ENCODE data around the gene ZNF518B.
"Not testable (repeated sequence)": the region's sequence is repeated elsewhere in the genome, so short reads cannot be mapped to it uniquely, and the experiment has no call there.

Gene ZNF518B

DNA sequence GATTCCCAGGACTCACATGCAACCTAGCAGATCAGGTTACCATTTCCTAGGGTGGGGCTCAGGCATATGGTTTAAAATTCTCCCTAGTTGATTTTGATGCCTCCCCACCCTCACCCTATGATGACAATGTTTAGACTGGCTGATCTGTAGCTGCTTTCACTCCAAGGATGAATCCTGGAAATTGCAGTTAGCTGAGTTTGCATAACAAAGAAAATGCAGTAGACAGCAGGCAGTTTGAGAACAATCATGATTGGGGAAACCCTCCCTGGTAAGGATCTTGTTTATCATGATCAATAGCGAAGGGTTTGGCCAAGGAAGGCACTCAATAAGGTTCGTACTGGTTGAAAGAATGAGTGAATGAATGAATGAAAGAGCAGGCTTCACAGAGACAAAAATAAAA is 2.1 kb downstream of the ZNF518B start:
- no peak for DNase-seq

DNA sequence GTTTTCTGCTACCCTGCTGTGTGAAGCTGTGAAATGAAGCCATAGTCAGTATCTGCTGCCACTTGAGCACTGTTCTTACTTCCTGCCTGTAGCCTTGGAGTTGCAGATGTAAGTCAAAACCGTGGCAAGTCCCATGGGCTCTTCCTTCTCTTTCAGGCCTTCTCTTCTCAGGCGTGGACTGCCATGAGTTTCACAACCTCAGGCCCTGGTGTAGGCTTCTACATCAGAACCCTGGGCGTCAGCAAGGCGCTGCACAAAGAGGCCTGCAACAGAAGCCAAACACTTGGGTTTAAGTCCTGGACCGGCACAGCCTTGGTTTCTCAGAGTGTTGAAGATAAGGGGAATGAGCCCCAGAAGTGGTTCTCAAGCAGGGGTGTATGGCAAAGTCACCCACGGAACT is 2.5 kb downstream of the ZNF518B start:
- DNase-seq, result no peak

DNA sequence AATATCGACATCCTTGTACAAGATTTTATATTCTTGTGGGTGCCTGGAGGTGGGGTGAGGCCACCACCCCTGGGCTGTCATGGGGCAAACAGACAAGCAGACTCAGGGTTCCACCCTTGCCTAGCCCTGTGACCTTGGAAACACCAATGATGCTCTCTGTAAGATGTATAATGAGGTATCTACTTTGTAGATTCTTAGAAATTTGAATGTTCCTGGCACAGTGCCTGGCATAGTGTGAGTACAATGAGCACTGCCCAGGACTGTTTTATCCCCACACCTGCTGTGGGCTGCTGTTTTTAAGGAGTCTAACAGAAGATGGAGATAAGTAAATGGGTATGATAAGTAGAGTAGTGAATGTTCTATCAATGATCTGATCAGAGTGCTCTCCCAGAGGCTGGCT is 3.1 kb downstream of the ZNF518B start:
- DNase-seq, result no peak

DNA sequence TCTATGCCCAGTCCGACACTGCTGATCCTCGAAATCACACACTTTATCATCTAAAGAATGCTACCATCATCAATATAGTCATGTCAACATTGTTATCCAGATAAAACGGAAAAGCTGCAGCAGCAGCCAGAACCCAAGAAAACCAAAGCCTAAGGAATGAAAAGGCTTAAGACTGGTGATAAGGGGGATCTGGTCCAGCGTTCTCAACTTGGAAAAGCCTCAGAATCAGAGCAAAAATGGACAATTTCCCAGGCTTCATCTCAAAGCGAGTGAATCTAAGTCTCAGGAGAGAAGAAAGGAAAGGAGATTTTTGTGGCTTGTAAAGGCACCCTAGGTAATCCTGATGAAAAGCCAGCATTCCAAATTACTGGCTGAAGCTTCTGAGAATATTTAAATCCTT is 8.2 kb downstream of the ZNF518B start:
- DNase-seq, result no peak

DNA sequence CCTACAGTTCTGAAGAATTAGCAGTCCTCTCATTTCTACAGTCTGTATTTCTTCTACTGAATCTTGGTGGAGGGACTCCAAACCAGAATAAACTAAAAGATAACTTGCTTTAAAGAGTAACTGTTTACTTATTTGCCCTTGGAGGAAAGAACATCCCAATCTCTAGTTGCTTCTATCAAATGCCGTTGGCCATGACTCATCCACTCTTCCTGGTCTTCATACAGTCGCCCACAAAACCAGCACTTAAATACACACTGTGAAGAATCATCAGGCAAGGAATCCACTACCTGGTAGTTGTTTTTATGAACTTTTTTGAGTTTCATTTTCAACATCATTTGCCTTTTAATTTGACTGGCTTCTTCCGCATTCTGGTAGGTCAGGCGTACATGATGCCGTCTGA is 14.2 kb downstream of the ZNF518B start:
- no peak for DNase-seq

DNA sequence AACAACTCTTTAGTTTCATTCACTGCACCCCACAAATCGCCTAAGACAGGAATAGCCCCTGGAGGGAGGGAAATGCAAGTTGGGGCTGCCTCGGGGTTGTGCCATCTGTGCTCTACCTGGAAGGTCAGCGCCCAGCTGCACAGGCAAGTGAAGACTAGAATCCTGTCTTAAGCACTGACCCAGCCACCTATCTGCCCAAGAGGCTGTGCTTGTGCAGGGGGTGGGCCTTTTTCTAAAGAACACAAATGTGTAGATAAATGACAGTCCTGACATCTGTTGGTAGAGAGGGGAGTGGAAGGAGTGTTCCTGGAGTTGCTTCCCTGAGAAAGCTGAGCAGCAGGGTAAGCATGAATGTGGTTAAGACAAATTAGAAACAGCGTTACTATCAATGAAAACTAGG is 15.7 kb downstream of the ZNF518B start:
- no peak for DNase-seq

DNA sequence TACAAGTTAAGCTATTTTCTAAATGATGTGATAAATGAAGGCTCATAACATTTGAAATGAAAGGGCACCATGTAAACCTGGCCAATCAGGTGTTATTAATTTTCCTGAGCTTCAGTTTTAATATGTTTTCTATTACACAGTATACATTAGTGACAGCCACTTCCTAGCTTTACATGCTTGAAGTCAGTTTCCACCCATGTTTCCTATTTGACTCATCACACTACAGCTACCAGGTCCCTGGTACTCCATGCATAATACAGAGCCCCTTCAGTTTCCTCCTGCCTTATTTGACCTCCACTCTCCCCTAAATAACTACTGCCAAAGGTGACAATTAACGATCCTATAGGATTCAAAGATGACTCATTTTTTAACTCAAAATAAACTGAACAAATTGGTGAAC is 18.3 kb downstream of the ZNF518B start:
- DNase-seq, result no peak

DNA sequence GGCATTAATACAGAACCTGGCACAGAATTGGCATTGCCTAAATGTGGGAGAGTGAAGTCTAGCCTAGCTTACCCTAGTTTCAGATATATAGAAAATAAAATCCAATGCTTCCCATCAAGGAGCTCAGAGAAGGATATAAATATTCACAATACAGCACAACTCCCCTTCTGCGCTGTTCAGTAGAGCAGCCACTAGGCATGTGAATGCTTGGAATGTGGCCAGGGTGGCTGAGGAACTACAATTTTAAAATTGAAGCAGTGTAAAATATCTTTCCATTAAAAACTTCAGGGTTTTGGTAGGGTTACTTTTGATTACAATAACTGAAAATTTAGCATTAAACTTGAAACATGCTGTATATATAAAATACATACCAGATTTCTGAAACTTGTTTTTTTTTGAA is 19.5 kb downstream of the ZNF518B start:
- no peak for DNase-seq

DNA sequence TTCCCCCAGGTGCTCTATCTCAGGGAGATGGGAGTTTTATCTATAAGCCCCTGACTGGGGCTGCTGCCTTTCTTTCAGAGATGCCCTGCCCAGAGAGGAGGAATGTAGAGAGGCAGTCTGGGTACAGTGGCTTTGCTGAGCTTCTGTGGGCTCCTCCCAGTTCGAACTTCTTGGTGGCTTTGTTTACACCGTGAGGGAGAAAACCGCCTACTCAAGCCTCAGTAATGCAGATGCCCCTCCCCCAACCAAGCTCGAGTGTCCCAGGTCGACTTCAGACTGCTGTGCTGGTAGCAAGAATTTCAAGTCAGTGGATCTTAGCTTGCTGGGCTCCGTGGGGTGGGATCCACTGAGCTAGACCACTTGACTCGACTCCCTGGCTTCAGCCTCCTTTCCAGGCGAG is 29.5 kb downstream of the ZNF518B start:
- DNase-seq, result not testable (repeated sequence)

DNA sequence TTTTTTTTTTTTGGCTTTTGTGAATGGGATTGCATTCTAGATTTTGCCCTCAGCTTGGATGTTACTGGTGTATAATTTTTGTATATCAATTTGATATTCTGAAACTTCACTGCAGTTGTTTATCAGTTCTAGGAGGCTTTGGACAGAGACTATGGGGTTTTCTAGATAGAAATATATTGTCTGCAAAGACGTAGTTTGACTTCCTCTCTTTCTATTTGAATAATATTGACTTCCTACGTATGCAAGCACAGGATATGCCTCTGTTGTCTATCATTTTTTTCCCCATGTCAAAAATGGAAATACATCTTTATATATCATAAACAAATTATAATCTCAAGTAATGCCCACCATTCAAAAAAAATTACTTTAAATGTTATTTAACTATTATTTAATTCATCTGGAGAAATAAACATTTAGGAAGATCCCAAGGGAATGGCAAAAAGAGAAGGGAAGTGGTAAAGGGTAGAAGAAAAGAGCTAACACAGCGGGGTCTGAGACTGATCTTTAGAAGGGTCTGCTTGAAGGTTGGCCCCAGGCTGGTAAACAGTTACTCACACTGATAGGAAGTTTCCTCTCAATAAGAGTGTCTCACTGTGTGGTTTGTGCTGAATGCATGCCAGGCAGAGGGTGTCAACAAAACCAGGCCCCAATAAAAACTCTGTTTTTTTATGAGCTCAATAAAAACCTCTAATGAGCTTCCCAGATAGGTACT is 35.7 kb downstream of the ZNF518B start:
- DNase-seq, result no peak

DNA sequence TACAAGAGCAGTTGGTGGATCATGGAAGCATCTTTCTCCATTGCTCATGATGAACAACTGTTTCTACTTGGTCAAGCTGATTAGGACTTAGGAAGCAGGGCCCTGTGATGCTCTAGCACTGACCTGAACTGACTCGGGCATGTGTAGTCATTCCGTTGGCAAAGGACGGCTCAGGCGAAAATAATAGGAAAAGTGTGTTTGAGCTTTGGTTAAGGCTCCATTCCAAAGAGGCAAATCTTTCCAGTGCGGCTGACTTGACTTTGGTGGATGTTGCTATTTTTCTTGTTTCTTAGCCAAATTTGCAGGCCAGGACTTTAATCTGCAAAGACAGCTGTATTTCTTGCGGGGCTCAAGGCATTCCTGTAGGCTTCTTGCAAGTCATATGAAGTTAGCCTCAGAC is 39.5 kb downstream of the ZNF518B start:
- DNase-seq, result no peak

DNA sequence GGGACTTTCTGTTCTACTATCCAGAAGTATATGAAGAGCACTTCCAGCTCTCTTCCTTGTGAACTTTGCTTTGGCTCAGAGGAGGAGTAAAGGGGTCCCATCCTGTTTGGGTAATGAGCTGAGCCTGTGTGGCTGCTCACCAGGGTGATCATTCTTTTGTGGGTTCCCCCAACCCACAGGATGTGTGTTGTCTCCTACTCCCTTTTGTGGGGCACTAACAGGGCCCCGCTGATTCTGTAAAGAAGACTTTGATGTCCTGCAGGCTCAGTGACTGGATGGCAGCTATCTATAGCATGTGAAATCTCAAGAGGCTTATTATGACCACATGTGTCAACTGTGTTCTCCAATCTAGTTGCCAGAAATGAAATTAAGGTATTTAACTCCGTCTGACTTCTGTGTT is 40.8 kb downstream of the ZNF518B start:
- no peak for DNase-seq

DNA sequence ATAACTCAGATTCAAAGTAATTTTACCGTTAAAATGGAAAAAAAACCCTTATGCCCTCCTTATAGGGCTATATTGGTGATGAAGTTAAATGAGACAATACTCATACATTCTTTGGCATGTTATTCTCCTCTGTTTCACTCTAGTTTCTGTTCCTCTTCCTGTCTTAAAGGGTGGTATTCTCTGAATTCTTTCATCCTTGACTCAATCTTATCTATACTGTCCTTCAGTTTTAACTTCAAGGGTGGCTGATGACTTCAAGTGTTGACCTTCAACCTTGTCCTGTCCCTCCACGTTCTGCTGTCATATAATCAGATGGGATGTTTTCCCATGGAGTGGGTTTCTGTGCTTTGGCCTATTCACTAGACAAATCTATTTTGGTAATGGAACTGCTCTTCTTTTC is 44.0 kb downstream of the ZNF518B start:
- DNase-seq, result no peak

DNA sequence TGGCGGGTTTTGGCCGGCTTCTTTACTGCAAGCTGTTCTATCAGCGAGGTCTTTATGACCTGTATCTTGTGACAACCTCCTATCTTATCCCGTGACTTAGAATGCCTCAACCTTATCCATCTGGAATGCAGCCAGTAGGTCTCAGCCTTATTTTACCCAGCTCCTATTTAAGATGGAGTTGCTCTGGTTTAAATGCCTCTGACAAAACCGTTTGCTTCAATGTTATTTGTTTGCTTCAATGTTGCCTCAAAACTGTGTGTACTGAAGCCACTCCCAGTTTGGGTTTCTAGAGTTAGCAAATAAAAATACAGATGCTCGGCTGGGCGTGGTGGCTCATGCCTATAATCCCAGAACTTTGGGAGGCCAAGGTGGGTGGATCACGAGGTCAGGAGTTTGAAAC is 51.6 kb downstream of the ZNF518B start:
- no peak for DNase-seq

DNA sequence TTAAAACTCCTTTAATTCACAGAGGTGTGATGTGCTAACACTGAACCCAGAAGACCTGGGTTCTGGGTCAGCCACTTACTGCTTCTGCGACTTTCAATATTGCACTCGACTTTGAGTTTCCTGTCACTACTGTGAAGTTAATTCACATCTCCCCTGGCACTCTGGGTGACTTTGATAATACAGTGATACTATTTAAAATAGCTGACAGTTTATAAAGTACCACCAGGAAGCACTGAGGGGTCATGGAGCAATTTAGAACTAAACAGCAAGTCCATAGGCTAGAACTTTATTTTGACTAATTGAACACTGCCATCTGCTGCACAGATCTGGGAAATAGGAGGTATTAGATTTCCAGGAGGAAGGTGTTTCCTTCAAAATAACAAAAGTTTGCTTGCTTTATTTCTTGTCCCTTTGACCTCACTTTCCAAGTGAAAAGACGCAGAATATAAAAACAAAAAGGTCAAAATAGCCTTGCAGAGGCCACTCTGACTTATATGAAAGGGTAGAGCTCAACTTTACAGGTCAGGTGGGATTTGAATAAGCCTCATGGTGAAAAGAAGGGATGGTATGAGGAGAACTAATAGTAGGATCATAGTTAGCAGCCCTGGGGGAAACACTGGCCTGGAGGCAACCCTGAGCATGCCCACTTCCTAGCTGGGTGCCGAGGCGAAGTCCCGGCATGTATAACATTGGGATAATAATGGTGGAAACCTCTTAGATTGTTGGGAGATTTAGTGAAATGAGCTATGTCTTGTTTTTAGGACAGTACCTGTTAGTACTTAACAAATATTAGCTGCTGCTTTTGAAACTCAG is 53.4 kb downstream of the ZNF518B start:
- no peak for DNase-seq

DNA sequence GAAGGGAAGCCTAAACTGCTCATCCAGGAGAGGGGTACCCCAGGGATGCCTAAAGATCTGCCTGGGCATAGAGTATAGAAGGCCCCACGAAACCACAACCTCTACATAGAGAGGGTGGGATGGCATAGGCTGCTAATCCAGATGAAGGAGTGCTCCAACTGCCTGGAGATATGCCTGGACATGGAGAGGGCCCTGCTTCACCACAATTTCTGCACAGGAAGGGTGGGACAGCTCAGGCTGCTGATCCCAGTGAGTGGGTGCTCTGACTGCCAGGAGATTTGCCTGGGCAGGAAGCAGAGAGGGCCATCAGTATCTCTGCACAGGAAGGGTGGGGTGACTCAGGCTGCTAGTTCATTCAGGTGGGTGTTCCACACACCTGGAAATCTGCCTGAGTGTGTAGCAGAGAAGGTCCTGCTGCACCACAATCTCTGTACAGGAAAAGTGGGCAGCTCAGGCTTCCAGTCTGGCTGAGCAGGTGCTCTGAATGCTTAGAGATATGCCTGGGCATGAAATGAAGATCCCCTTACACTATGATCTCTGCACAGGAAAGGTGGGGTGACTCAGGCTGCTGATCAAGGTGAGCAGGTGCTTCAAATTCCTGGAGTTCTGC is 61.1 kb downstream of the ZNF518B start:
- no peak for DNase-seq

All from NCI-H510A (cell line).